BLaER1 treated with 17β-estradiol and CSF1 and Interleukin-3, amounts not matched to agents 10 nM and 100 nM (cell line): Measurements from ENCODE around the gene CTSW.
A peak's percentile ranks its signal among the peaks of the same experiment; 100 is the strongest.

Source experiments
- H3K27ac ChIP-seq, 11 experiments: shearing (Covaris generic); formaldehyde crosslinking; 2 replicates each; pipeline ENCODE4 v1.8.1; 2022
- H3K27me3 ChIP-seq, 11 experiments: shearing (Covaris generic); formaldehyde crosslinking; 2 replicates each; pipeline ENCODE4 v1.8.1; 2022
- H3K36me3 ChIP-seq, 11 experiments: shearing (Covaris generic); formaldehyde crosslinking; 2 replicates each; pipeline ENCODE4 v1.8.1; 2022
- H3K4me1 ChIP-seq, 10 experiments: shearing (Covaris generic); formaldehyde crosslinking; 2 replicates each; pipeline ENCODE4 v1.8.1; 2022
- H3K4me2 ChIP-seq, 11 experiments: shearing (Covaris generic); formaldehyde crosslinking; 2 replicates each; pipeline ENCODE4 v1.8.1; 2022
- H3K4me3 ChIP-seq, 10 experiments: shearing (Covaris generic); formaldehyde crosslinking; 2 replicates each; pipeline ENCODE4 v1.8.1; 2022
- H3K9ac ChIP-seq, 11 experiments: shearing (Covaris generic); formaldehyde crosslinking; 2 replicates each; pipeline ENCODE4 v1.8.1; 2022
- H3K9me3 ChIP-seq, 11 experiments: shearing (Covaris generic); formaldehyde crosslinking; replicated peaks in 1 of 11; 2 replicates each; pipeline ENCODE4 v1.8.1; 2022
- H4K20me1 ChIP-seq, 11 experiments: shearing (Covaris generic); formaldehyde crosslinking; 2 replicates each; pipeline ENCODE4 v1.8.1; 2022
- Cebpa-rat ChIP-seq, 11 experiments: shearing (Covaris generic); IDR thresholded peaks; 2 replicates each; pipeline ENCODE4 v1.8.1; 2022

CTSW gene

GRCh38 chr11:65849366-65849765, 30.3 kb upstream of the CTSW start:
- H3K27me3 ChIP-seq, result no peaks in the 10 kb centered on the region
- peaks cover 0 to 15% (median under 1%) of the 10 kb centered on the region in 10 experiments; a peak in 12 of 20 replicates for H3K4me1 ChIP-seq
- TF ChIP-seq Cebpa-rat (IDR thresholded peaks at IDR 0.05), result no peak
- H3K9ac ChIP-seq, result no peak overlapping the region
- peaks cover 34 to 40% (median 35%) of the 10 kb centered on the region in 11 experiments for H3K36me3 ChIP-seq
- H3K27ac ChIP-seq, result no peak overlapping the region
- H3K4me3 ChIP-seq, result no peak overlapping the region
- H4K20me1 ChIP-seq, result peaks cover 39 to 66% (median 55%) of the 10 kb centered on the region in 11 experiments
- peaks cover 0 to 16% (median 0%) of the 10 kb centered on the region in 11 experiments; a peak in 9 of 22 replicates for H3K9me3 ChIP-seq
- no peak overlapping the region for H3K4me2 ChIP-seq

GRCh38 chr11:65849771-65850216, 29.8 kb upstream of the CTSW start:
- Histone ChIP-seq H4K20me1 (peaks cover 43 to 70% (median 59%) of the 10 kb centered on the region in 11 experiments), H3K36me3 (peaks cover 39 to 44% (median 40%) of the 10 kb centered on the region in 11 experiments), H3K27ac (no peak overlapping the region), H3K27me3 (no peaks in the 10 kb centered on the region), H3K9me3 (peaks cover 0 to 16% (median 0%) of the 10 kb centered on the region in 11 experiments; a peak in 9 of 22 replicates), H3K4me1 (peaks cover 0 to 19% (median 5%) of the 10 kb centered on the region in 10 experiments; a peak in 14 of 20 replicates), H3K4me3 (no peak overlapping the region), H3K4me2 (no peak overlapping the region), H3K9ac (no peak overlapping the region)
- no peak for TF ChIP-seq Cebpa-rat (IDR thresholded peaks at IDR 0.05)

GRCh38 chr11:65850217-65851082, 29.2 kb upstream of the CTSW start:
- Histone ChIP-seq H3K4me3 (no peak overlapping the region), H3K27ac (peak overlapping the region in 1 of 11 experiments; percentile 3; a peak in 1 of 22 replicates), H3K36me3 (peaks cover 45 to 51% (median 46%) of the 10 kb centered on the region in 11 experiments), H3K4me1 (peaks cover 6 to 26% (median 11%) of the 10 kb centered on the region in 10 experiments), H3K9me3 (peaks cover 0 to 16% (median 0%) of the 10 kb centered on the region in 11 experiments; a peak in 9 of 22 replicates), H3K4me2 (no peak overlapping the region), H3K27me3 (no peaks in the 10 kb centered on the region), H4K20me1 (peaks cover 50 to 77% (median 65%) of the 10 kb centered on the region in 11 experiments), H3K9ac (no peak overlapping the region; a peak in 1 of 22 replicates)
- no peak for TF ChIP-seq Cebpa-rat (IDR thresholded peaks at IDR 0.05)

- no peak overlapping the region for H3K4me3 ChIP-seq
- peaks cover 13 to 33% (median 18%) of the 10 kb centered on the region in 10 experiments for H3K4me1 ChIP-seq
- H3K9me3 ChIP-seq, result peaks cover 0 to 16% (median 0%) of the 10 kb centered on the region in 11 experiments; a peak in 9 of 22 replicates
- no peak for TF ChIP-seq Cebpa-rat (IDR thresholded peaks at IDR 0.05)
- H3K27ac ChIP-seq, result peak overlapping the region in 1 of 11 experiments; percentile 3; a peak in 1 of 22 replicates
- H3K9ac ChIP-seq, result no peak overlapping the region
- no peak overlapping the region for H3K4me2 ChIP-seq
- H3K36me3 ChIP-seq, result peaks cover 52 to 58% (median 53%) of the 10 kb centered on the region in 11 experiments
- peaks cover 57 to 84% (median 72%) of the 10 kb centered on the region in 11 experiments for H4K20me1 ChIP-seq
- no peaks in the 10 kb centered on the region for H3K27me3 ChIP-seq
Observed at GRCh38 chr11:65851083-65851579, 28.5 kb upstream of the CTSW start.

- TF ChIP-seq Cebpa-rat (IDR thresholded peaks at IDR 0.05), result no peak
- Histone ChIP-seq H3K27ac (no peak overlapping the region), H3K4me1 (peaks cover 18 to 35% (median 24%) of the 10 kb centered on the region in 10 experiments), H3K9me3 (peaks cover 0 to 16% (median 0%) of the 10 kb centered on the region in 11 experiments; a peak in 9 of 22 replicates), H3K4me2 (no peak overlapping the region), H3K27me3 (no peaks in the 10 kb centered on the region), H4K20me1 (peaks cover 65 to 92% (median 80%) of the 10 kb centered on the region in 11 experiments), H3K9ac (no peak overlapping the region), H3K36me3 (peaks cover 58 to 65% (median 60%) of the 10 kb centered on the region in 11 experiments), H3K4me3 (no peak overlapping the region)
Observed at GRCh38 chr11:65851811-65852507, 27.7 kb upstream of the CTSW start.

GRCh38 chr11:65852508-65853245, 27.0 kb upstream of the CTSW start:
- Histone ChIP-seq H3K9me3 (peaks cover 0 to 16% (median 0%) of the 10 kb centered on the region in 11 experiments; a peak in 9 of 22 replicates), H3K27me3 (no peaks in the 10 kb centered on the region), H4K20me1 (peaks cover 71 to 99% (median 88%) of the 10 kb centered on the region in 11 experiments), H3K4me3 (no peak overlapping the region), H3K36me3 (peaks cover 58 to 65% (median 60%) of the 10 kb centered on the region in 11 experiments), H3K4me2 (no peak overlapping the region; a peak in 1 of 22 replicates), H3K4me1 (peaks cover 18 to 35% (median 24%) of the 10 kb centered on the region in 10 experiments), H3K27ac (no peak overlapping the region), H3K9ac (no peak overlapping the region; a peak in 1 of 22 replicates)
- no peak for TF ChIP-seq Cebpa-rat (IDR thresholded peaks at IDR 0.05)

GRCh38 chr11:65853246-65853979, 26.2 kb upstream of the CTSW start:
- H3K4me3 ChIP-seq, result no peak overlapping the region
- peak overlapping the region in 4 of 11 experiments; percentile 92 to 99 (median 96); a peak in 3 of 22 replicates for H3K9ac ChIP-seq
- H4K20me1 ChIP-seq, result peaks cover 74 to 96% (median 90%) of the 10 kb centered on the region in 11 experiments
- peaks cover 18 to 35% (median 24%) of the 10 kb centered on the region in 10 experiments for H3K4me1 ChIP-seq
- peaks cover 58 to 65% (median 60%) of the 10 kb centered on the region in 11 experiments for H3K36me3 ChIP-seq
- H3K27ac ChIP-seq, result no peak overlapping the region
- TF ChIP-seq Cebpa-rat (IDR thresholded peaks at IDR 0.05), result no peak
- H3K27me3 ChIP-seq, result no peaks in the 10 kb centered on the region
- peaks cover 0 to 16% (median 0%) of the 10 kb centered on the region in 11 experiments; a peak in 9 of 22 replicates for H3K9me3 ChIP-seq
- peak overlapping the region in 2 of 11 experiments; percentile 90; a peak in 4 of 22 replicates for H3K4me2 ChIP-seq
